Left ventricle myocardium superior (tissue), 1 donor: Measurements from ENCODE around the gene RINT1. TPM values are rescaled to one million over a fixed set of nuclear protein-coding genes. Genes with fewer than 3 reads are reported as not detected.
"Not testable (repeated sequence)": the region's sequence is repeated elsewhere in the genome, so short reads cannot be mapped to it uniquely, and the experiment has no call there.

Source experiments
- ATAC-seq: fragments of 200-7000 bp; cut with Tn5 transposase; one replicate; pipeline ENCODE4 v1.9.1; 2020; ENCODE audit warnings: mild to moderate bottlenecking, moderate library complexity
- DNase-seq: peaks from one replicate; pipeline ENCODE4 v3.0.0-alpha.2; 2020
- intact Hi-C: fragments of 100-400 bp; cut with micrococcal nuclease; formaldehyde crosslinking; loops from one replicate; pipeline ENCODE4 v1.11.0; 2022
- total RNA-seq: library from RNA; stranded (reverse); fragmentation: NEBNext Ultra II Directional; extraction: Animal tissue kit (Norgen Biotek cat#: 25700); gene quantifications from one replicate; pipeline ENCODE4 v1.2.1, GENCODE V29; 2021
- donor health status: DM: no; HTN: yes; CAD: no; lungs with severe emphysema.

Gene RINT1
- total RNA-seq, 1 donor from 2014 or later, result 14.5 TPM

DNA sequence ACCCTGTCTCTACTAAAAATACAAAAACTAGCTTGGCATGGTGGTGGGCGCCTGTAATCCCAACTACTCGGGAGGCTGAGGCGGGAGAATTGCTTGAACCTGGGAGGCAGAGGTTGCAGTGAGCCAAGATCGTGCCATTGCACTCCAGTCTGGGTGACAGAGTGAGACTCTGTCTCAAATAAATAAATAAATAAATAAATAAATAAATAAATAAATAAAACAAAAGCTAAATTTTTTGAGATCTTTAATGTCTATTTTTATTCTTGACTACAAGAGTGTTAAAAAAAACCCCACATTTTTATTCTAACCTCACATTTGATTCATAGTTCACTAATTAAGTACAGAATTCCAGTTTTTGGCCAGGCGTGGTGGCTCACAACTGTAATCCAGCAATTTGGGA lies 4.3 kb upstream of the RINT1 start:
- DNase-seq, ATAC-seq, intact Hi-C loops: not testable (repeated sequence)

DNA sequence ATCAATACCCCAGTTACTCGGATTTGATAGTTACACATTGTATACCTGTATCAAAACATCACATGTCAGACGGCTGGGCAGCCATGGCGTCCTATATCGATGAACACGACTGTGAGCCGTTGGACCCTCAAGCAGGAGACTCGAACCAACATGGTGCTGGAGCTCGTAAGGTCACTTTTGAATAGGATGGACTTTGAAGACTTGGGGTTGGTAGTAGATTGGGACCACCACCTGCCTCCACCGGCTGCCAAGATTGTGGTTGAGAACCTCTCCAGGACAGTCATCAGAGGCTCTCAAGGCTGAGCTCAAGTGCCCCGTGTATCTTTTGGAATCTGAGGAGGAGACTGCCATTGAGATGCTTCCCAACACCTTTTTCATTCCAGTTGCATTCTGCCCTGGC lies 1.9 kb upstream of the RINT1 start:
- DNase-seq (no peak), ATAC-seq (no peak)
- intact Hi-C loops, result no loop called here

DNA sequence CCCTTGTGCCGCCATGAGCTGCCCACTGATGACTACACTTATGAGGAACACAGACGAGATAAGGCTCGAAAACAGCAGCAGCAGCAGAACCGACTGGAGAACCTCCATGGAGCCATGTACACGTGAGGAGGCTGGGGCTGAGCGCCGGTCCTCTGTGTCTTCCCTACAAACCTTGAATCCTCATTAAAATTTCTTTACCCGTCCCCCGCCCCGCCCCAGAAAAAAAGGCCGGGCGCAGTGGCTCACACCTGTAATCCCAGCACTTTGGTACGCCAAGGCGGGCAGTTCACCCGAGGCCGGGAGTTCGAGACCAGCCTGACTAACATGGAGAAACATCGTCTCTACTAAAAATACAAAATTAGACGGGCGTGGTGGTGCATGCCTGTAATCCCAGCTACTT lies 1.5 kb upstream of the RINT1 start:
- DNase-seq (no peak), ATAC-seq (no peak)
- intact Hi-C loops, result no loop called here

DNA sequence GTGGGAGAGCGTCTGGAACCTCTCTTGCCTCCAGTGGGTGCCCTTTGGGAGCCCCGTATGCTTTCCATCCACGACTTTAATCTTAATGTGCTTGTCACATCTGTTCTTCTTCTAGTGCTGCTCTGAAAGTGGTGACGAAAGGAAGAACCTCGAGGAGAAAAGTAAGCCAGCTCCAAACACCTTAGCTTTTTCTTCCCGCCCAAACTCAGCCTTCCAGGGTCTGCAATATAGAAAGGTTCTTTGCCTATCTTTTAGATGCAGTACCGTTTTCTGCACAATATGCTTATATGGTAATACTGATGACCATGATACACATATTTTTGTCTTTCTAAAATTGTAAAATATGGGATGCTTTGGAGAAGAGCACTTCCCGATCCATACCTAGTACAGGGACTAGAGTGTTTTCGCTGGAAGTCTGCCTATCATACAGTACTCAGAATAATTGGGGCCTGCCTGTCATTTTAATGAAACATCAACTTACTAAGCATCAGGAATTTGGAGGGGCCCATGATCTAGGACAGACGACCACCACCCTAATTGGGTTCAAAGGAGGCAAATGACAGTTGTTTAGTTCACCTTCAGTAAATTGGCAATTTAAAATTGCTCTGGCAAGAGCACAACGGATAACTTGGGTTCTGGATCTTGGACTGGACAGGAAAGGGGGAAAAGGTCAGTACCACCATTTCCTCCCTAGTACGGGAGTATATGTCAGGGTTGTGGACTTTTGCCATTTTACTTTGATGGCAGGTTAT lies 884 bp downstream of the RINT1 start:
- DNase-seq, result no peak
- intact Hi-C loops, result no loop called here
- ATAC-seq, result no peak

DNA sequence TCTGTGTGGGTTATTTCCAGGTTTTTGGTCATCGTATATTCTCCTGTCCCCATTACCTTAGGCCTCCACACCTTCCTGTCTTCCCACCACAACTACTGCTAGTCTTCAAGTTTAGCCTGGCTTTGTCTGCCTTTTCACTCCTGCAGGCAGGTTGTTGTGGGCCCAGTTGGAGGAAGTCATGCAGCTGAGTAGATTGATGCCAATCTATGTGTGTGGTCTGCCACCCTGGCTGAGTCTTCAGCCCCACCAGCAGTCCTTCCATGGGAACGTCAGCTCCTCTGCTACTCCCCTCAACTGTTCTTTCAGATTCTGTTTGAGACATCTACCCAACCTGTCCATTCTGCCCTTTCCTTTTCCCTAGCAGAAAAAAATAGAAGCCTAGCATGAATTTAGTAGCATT lies 6.3 kb downstream of the RINT1 start:
- no peak for DNase-seq
- ATAC-seq, result no peak
- intact Hi-C loops, result no loop called here

DNA sequence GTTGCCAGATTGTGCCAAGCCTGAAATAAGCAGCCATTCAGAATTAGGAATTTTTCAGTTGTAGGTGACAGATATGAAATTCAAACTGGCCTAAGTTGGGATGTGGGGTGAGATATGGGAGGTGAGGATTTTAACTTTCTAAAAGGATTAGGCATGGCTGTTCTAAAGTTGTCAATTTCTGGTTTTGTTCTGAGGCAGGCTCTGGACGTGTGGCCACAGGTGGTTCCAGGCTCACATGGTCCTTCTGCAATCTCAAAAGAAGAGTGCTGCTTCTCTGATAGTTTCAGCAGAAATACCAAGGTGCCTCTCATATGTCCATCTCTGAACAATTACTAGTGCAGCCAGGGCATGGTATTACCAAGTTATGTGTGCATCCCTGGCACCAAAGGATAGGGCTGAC lies 27.9 kb downstream of the RINT1 start:
- intact Hi-C loops, result no loop called here
- no peak for ATAC-seq
- DNase-seq, result no peak

DNA sequence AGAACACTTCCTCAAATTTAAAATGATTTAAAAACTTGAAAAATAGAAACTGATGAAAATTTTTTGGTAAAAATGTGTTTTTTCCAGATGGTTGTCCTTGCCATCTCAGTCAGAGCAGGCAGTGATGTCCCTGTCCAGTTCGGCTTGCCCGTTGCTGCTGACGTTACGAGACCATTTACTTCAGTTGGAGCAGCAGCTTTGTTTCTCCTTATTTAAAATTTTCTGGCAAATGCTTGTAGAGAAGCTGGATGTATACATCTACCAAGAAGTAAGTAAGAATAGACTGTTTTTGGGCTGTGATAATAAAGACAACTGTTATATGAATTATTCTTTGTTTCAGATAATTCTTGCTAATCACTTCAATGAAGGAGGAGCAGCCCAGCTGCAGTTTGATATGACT lies 33.2 kb downstream of the RINT1 start:
- DNase-seq, result no peak
- intact Hi-C loops, result no loop called here
- no peak for ATAC-seq

DNA sequence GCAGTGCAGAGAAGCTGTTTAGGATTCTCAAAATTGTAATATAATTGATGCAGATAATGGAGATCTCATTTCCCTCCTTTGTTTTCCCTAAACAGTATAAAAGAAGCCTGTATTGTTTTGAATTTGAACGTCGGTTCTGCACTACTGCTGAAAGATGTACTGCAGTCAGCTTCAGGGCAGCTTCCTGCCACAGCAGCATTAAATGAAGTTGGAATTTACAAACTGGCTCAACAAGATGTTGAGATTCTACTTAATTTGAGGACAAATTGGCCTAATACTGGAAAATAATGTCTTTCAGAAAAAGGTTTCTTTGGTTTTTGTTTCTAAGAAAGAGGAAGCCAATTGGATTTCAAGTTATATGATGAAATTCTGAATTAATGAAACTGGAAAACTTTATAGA lies 35.0 kb downstream of the RINT1 start:
- DNase-seq (no peak), ATAC-seq (no peak)
- intact Hi-C loops, result no loop called here

DNA sequence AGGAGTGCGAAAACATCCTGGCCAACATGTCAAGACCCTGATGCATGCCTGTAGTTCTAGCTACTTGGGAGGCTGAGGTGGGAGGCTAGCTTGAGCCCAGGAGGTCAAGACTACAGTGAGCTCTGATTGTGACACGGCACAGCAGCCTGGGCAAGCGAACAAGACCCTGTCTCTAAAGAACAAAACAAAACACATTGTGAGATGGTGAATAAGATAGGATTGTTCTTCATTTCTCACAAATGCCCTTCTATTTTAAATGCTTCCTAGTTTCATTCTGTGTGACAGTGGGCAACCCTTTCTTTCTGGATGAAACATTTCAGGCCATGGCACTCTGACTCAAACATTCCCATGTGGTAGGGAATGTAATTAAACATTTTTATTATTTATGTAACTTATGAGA lies 35.8 kb downstream of the RINT1 start:
- intact Hi-C loops, result no loop called here
- DNase-seq, result no peak
- no peak for ATAC-seq

DNA sequence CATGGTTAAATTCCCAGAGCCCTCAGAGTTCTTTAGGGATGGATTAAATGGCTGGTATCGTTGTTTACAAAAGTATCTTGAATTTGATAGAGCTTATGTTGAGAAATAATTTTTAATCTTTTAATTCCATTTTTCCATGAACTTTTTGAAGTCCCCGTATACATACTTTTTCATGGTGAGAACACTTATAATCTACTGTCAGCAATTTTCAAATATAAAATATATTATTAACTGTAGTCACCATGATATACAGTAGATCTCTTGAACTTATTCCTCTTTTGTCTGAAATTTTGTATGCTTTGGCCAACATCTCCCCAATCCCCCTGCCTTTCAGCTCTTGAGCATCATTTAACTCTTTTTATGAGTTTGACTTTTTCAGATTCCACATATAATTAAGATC lies 39.9 kb downstream of the RINT1 start:
- no peak for DNase-seq
- intact Hi-C loops, result no loop called here
- no peak for ATAC-seq

DNA sequence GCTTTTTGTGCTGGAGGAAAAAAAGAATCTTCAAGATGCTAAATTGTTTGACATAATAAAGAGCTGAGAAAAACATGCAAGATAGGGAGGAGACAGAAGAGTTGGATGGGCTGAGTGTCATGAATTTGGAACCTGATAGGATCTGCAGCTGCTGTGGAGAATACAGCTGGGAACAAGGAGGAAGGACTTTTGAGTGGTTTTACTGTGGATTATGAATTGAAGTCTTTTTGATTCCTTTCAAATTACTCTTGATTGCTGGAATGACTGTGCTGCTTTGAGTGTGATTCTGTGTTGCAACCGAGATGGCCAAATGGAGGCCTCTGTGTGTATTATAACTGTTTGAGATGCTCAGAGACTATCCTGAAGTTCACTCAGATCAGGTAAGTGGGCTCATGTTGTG lies 45.2 kb downstream of the RINT1 start:
- DNase-seq (no peak), ATAC-seq (no peak)
- intact Hi-C loops, result no loop called here

DNA sequence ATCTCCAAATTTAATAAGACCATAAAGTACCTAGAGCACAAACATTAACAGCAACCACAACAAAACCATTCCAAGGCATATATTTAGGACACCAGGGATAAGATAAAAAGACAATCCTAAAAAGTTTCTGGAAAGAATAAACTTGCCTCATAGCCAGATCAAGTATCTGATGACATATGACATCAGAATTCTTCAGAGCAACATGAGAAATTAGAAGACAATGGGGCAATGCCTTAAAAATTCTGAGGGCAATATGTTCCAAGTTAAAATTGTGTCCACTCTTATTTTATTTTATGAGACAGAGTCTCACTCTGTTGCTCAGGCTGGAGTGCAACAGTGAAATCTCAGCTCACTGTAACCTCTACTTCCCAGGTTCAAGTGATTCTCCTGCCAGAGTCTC lies 46.5 kb downstream of the RINT1 start:
- no peak for DNase-seq
- no peak for ATAC-seq
- intact Hi-C loops, result no loop called here

DNA sequence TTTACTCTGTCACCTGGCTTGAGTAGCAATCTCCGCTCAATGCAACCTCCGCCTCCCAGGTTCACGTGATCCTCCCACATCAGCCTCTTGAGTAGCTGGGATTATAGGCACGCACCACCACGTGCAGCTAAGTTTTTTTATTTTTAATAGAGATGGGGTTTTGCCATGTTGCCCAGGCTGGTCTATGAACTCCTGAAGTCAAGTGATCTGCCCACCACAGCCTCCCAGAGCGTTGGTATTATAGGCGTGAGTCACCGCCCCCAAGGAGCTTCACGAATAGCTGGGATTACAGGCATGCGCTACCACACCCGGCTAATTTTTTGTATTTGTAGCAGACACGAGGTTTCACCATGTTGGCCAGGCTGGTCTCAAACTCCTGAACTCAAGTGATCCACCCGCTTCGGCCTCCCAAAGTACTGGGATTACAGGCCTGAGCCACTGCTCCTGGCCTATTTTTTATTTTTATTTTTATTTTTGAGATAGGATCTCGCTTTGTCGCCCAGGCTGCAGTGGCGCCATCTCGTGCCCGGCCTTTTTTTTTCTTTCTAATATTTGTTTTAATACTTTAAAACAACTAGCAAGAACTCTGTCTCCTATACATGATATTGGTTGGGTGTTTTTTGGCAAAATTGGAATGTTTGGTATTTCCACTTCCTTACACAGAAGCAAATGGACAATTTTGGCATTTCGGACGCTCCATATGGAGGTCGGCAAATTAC lies 48.2 kb downstream of the RINT1 start:
- no peak for DNase-seq
- intact Hi-C loops, result no loop called here
- no peak for ATAC-seq

DNA sequence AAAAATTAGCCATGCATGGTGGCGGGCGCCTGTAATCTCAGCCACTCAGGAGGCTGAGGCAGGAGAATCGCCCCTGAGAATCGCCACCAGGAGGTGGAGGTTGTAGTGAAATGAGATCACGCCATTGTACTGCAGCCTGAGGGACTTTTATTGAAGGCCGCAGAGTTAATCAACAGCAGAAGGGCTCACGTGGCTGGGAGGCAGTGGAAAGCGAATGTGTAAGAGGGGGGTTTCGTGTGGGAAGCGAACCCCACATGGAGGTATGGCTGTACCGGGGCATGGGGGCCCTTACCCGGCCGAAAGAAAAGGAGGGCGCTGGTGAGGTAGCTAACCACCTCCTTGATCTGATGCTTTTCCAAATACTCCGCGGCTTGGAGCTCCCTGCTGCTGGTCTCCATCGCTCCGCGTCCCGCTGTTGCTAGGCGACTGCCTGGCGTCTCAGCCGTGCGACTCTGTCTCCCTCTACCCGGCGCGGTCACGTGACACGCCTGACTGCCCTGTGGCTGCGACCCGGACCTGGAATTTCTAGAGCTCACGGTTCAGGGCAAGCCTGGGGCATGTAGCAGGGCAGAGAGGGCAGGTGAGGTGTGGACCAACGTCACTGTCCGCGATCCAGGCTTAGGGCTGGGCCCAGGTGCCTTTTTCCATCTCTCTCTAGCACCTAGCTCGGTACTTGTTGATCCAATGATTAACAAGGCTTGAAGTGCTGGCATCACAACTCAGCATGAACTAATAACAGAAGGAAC lies 49.2 kb downstream of the RINT1 start, which contains the start of gene EFCAB10:
TSS of gene EFCAB10 (minus strand) at position 428 of the 746 bp plus-strand sequence. CDS start at position 398, 30 bp downstream.
- intact Hi-C loops, result no loop called here
- DNase-seq (peak; percentile 71), ATAC-seq (peak; percentile 59)

DNA sequence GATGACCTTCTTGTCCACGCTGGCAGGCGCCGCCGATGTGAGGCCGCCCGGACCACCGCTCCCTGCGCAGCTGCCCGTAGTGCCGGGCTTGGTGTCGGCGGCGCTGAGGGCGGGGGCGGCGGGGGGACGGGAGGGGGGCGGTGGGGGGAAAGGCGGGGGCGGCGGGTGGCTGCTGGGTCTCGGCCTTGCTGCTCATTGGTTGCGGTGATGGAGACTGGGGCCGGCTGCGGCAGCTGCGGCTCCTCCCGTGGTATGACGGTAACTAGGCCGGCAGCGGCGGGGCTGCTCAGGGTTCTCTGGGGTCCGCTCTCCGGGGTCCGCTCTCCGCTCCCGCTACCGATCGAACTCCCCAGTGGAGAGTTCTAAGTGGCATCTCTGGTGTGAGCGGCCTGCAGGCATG lies 51.1 kb downstream of the RINT1 start:
- DNase-seq (no peak), ATAC-seq (no peak)
- intact Hi-C loops, result no loop called here

DNA sequence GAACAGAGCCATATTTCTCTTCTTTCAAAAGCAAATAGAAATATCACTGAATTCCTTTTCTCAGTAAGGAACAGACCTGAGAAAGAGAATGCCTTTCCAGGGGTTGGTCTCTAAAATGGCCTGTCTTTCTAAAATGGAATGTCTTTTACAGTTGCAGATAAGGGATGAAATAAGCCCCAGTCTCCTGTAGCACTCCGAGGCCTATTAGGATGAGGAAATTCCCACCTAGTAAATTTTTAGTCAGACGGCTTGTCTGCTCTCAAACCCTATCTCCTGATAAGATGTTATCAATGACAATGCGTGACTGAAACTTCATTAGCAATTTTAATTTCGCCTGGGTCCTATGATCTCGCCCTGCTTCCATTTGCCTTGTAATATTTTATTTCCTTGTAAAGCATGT lies 52.2 kb downstream of the RINT1 start:
- no peak for ATAC-seq
- intact Hi-C loops, result no loop called here

DNA sequence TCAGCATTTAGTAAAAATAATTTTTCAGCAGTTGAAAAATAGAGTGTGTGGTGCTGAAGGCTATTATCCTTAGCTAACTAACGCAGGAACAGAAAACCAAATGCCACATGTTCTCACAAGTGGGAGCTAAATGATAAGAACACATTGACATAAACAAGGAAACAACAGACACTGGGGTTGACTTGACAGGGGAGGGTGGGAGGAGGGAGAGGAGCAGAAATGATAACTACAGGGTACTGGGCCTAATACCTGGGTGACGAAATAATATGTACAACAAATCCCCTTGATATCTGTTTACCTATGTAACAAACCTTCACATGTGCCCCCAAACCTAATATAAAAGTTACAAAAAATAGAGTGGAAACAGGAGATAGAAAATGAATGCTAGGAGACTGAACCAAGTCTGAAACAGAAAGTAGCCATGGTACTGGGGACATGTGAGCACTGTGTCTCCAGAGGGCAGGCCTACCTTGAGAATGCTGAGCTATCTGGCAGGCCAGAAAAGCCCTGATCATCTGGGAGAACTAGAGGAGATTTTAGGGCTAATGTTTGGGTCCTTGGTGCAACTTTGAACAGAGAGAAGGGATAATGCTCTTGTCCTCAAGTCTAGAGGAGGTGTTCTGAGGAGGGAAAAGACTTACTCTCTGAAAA lies 54.0 kb downstream of the RINT1 start:
- no peak for DNase-seq
- intact Hi-C loops, result no loop called here
- ATAC-seq, result peak; percentile 42

More for the DNA sequence above, 52.2 kb downstream of the RINT1 start:
- DNase-seq, result no peak

DNA sequence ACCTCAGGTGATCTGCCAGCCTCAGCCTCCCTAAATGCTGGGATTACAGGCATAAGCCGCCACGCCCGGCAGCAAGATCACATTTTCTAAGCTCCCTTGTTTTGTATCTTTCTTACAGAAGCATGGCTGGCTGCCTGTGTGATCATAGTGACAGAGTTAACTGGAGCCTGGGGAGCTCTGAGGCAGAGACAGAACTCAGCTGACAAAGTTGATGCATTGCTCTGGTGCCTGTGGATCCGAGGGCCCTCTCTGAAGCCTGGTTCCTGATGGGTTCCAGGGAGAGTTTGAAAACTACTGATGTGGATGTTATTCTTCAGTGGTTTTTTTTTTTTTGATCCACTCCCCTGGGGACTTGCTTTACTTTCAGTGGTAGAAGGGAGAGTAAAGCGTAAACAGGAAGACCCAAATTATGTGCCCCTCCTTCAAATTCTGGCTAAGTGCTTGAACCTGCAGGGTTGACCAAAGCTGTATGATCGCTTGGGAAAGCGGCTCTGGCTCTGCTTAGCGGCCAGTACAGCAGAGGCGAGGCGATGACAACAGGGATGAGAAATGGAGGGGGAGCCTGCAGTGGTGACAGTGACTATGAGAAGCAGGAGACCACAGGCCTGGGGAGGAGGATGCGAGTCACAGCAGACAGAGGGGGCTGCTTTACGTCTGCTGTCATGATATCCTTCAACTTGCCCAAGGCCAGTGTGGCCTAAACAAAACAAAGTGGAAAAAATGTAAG lies 56.1 kb downstream of the RINT1 start:
- ATAC-seq (peak; percentile 21), DNase-seq (no peak)
- intact Hi-C loops, result no loop called here
